ENCODE results near the gene P3H3.

The P3H3 gene

GRCh38 chr12:6828781-6829535 lies 751 bp downstream of the P3H3 start:
- DNase-seq (ENCODE audit: low read depth): peak; percentile 56
- H3K4me3 ChIP-seq (ENCODE audit: low read length): peak overlapping the region; percentile 86
- no peak for TF ChIP-seq CTCF (conservative IDR thresholded peaks at IDR 0.05; ENCODE audit: low read length)

- peak overlapping the region; percentile 86 for H3K4me3 ChIP-seq (ENCODE audit: low read length)
- peak; percentile 50 for TF ChIP-seq CTCF (conservative IDR thresholded peaks at IDR 0.05; ENCODE audit: low read length)
- no peak for DNase-seq (ENCODE audit: low read depth)
Measured at GRCh38 chr12:6829536-6830220, 1.5 kb downstream of the P3H3 start.

GRCh38 chr12:6830286-6830890 lies 2.2 kb downstream of the P3H3 start:
- peak overlapping the region; percentile 86 for H3K4me3 ChIP-seq (ENCODE audit: low read length)
- TF ChIP-seq CTCF (conservative IDR thresholded peaks at IDR 0.05; ENCODE audit: low read length): no peak
- DNase-seq (ENCODE audit: low read depth): no peak

GRCh38 chr12:6830999-6831398 lies 2.8 kb downstream of the P3H3 start:
- no peak for DNase-seq (ENCODE audit: low read depth)
- no peak for TF ChIP-seq CTCF (conservative IDR thresholded peaks at IDR 0.05; ENCODE audit: low read length)
- no peak overlapping the region for H3K4me3 ChIP-seq (ENCODE audit: low read length)

GRCh38 chr12:6831450-6831995 lies 3.3 kb downstream of the P3H3 start:
- DNase-seq (ENCODE audit: low read depth): no peak
- TF ChIP-seq CTCF (conservative IDR thresholded peaks at IDR 0.05; ENCODE audit: low read length): no peak
- H3K4me3 ChIP-seq (ENCODE audit: low read length): no peak overlapping the region

GRCh38 chr12:6832125-6832524 lies 3.9 kb downstream of the P3H3 start:
- no peak for DNase-seq (ENCODE audit: low read depth)
- TF ChIP-seq CTCF (conservative IDR thresholded peaks at IDR 0.05; ENCODE audit: low read length): no peak

More at GRCh38 chr12:6832125-6832524, 3.9 kb downstream of the P3H3 start:
- no peak overlapping the region for H3K4me3 ChIP-seq (ENCODE audit: low read length)
